Thyroid gland (tissue), 4 donors: ENCODE measurements around the gene MRPL44. TPM values are rescaled to one million over a fixed set of nuclear protein-coding genes. Genes with fewer than 3 reads are reported as not detected.

Source experiments
- DNase-seq, 2 donors: peaks; one replicate each; pipeline ENCODE4 v3.0.0-alpha.2; 2019
- H3K27ac ChIP-seq, 3 donors: fragments of 200-600 bp; sonication (generic); 1 replicate in 2 of 3; 2 replicates in 1 of 3; pipeline ENCODE4 v1.5.1; 2016 to 2019; ENCODE audit warnings: mild to moderate bottlenecking in 1 of 3, moderate library complexity in 1 of 3
- H3K27me3 ChIP-seq: fragments of 200-600 bp; sonication (generic); one replicate; pipeline ENCODE4 v1.5.1; 2019
- H3K36me3 ChIP-seq, 2 donors: fragments of 200-600 bp; sonication (generic); one replicate each; pipeline ENCODE4 v1.5.1; 2016 to 2019
- H3K4me1 ChIP-seq, 2 donors: fragments of 200-600 bp; sonication (generic); one replicate each; pipeline ENCODE4 v1.5.1; 2017 to 2019
- H3K4me3 ChIP-seq, 3 donors: fragments of 200-600 bp; sonication (generic); replicated peaks in 1 of 3; 1 replicate in 2 of 3; 2 replicates in 1 of 3; pipeline ENCODE4 v1.5.1; 2016; ENCODE audit warnings: mild to moderate bottlenecking in 1 of 3
- H3K9me3 ChIP-seq: fragments of 200-600 bp; sonication (generic); one replicate; pipeline ENCODE4 v1.5.1; 2017
- CTCF ChIP-seq, 6 experiments: fragments of 200-600 bp in 3 of 6; fragments of 450-650 bp in 3 of 6; sonication (generic) in 3 of 6; IDR thresholded peaks; one replicate each; pipeline ENCODE4 v1.5.1; 2016 to 2019; ENCODE audit warnings: antibody characterized with exemption in 6 of 6, mild to moderate bottlenecking in 2 of 6, inconsistent platforms in 1 of 6, moderate library complexity in 1 of 6
- POLR2A ChIP-seq, 2 donors: fragments of 450-650 bp; IDR thresholded peaks; one replicate each; pipeline ENCODE4 v1.6.1; 2017; ENCODE audit warnings: antibody characterized with exemption in 2 of 2, mild to moderate bottlenecking in 2 of 2, moderate library complexity in 1 of 2
- WGBS, 2 donors: methylation state at CpG; one replicate each; pipeline ENCODE4 v1.1.5; 2017; 5-methylcytosine and 5-hydroxymethylcytosine counted together
- intact Hi-C: fragments of 100-400 bp; cut with DNase I; formaldehyde crosslinking; loops from one replicate; pipeline ENCODE4 v1.15.1; 2023
- total RNA-seq, 4 donors: library from RNA; depleted of rRNA; stranded (reverse); fragments of >200 nt; gene quantifications; one replicate each; pipeline ENCODE4 v1.2.3, GENCODE V29; 2016

Gene MRPL44
- total RNA-seq, 4 donors from 2014 or later, result 18.4 to 27.1 (median 25.3) TPM

GRCh38 chr2:223969315-223969714 is 12.1 kb downstream of the MRPL44 start:
- intact Hi-C loops, result no loop called here
- no peak for DNase-seq
- 30 to 62% methylated on average over 2 to 3 of the region's 3 CpGs for WGBS, 2 donors
- peaks cover 13 to 21% of the 10 kb centered on the region in 2 donors for H3K36me3 ChIP-seq
- H3K4me3 ChIP-seq, result no peak overlapping the region
- H3K27me3 ChIP-seq, result no peaks in the 10 kb centered on the region
- no peak overlapping the region for H3K27ac ChIP-seq
- no peak for TF ChIP-seq CTCF (IDR thresholded peaks at IDR 0.05)
- no peak for TF ChIP-seq POLR2A (IDR thresholded peaks at IDR 0.05)
- no peaks in the 10 kb centered on the region for H3K9me3 ChIP-seq
- H3K4me1 ChIP-seq, result no peaks in the 10 kb centered on the region

GRCh38 chr2:223969856-223970255 is 12.6 kb downstream of the MRPL44 start:
- H3K4me1 ChIP-seq, result no peaks in the 10 kb centered on the region
- H3K9me3 ChIP-seq, result no peaks in the 10 kb centered on the region
- peaks cover 13 to 21% of the 10 kb centered on the region in 2 donors for H3K36me3 ChIP-seq
- DNase-seq, result no peak
- TF ChIP-seq POLR2A (IDR thresholded peaks at IDR 0.05) (no peak), CTCF (IDR thresholded peaks at IDR 0.05) (no peak)
- WGBS, 2 donors, result 97 to 100% methylated on average over 1 of the region's 1 CpG
- no peak overlapping the region for H3K27ac ChIP-seq
- H3K27me3 ChIP-seq, result no peaks in the 10 kb centered on the region
- intact Hi-C loops, result loop anchor here (5.0 kb wide), 1 partner anchor 317 kb away; no protein-coding TSS in a partner anchor
- no peak overlapping the region for H3K4me3 ChIP-seq

- intact Hi-C loops, result loop anchor here (5.0 kb wide), 1 partner anchor 317 kb away; no protein-coding TSS in a partner anchor
- Histone ChIP-seq H3K27ac (no peak overlapping the region), H3K4me3 (no peak overlapping the region), H3K27me3 (no peaks in the 10 kb centered on the region), H3K4me1 (no peaks in the 10 kb centered on the region), H3K9me3 (no peaks in the 10 kb centered on the region), H3K36me3 (peaks cover 13 to 21% of the 10 kb centered on the region in 2 donors)
- WGBS, 2 donors, result 65 to 67% methylated on average over 8 of the region's 8 CpGs
- DNase-seq, result peak; percentile 32 to 33
- TF ChIP-seq CTCF (IDR thresholded peaks at IDR 0.05) (peak; percentile 84 to 96 (median 92)), POLR2A (IDR thresholded peaks at IDR 0.05) (no peak)
Measured at GRCh38 chr2:223970343-223971128, 13.3 kb downstream of the MRPL44 start.

GRCh38 chr2:223971731-223972130 is 14.5 kb downstream of the MRPL44 start:
- no peak for DNase-seq
- intact Hi-C loops, result loop anchor here (5.0 kb wide), 1 partner anchor 316 kb away; no protein-coding TSS in a partner anchor
- H3K27ac ChIP-seq, result no peak overlapping the region
- no peak overlapping the region for H3K4me3 ChIP-seq
- TF ChIP-seq CTCF (IDR thresholded peaks at IDR 0.05) (no peak), POLR2A (IDR thresholded peaks at IDR 0.05) (no peak)
- H3K27me3 ChIP-seq, result no peaks in the 10 kb centered on the region
- no peaks in the 10 kb centered on the region for H3K4me1 ChIP-seq
- H3K36me3 ChIP-seq, result peaks cover 10 to 19% of the 10 kb centered on the region in 2 donors
- WGBS, 2 donors, result 91 to 92% methylated on average over 5 of the region's 5 CpGs
- no peaks in the 10 kb centered on the region for H3K9me3 ChIP-seq

- H3K36me3 ChIP-seq, result peaks cover 4 to 9% of the 10 kb centered on the region in 2 donors
- H3K27ac ChIP-seq, result no peak overlapping the region
- intact Hi-C loops, result loop anchor here (5.0 kb wide), 1 partner anchor 315 kb away; no protein-coding TSS in a partner anchor
- WGBS, 2 donors, result 81 to 85% methylated on average over 7 of the region's 7 CpGs
- H3K4me3 ChIP-seq, result no peak overlapping the region
- no peak for TF ChIP-seq POLR2A (IDR thresholded peaks at IDR 0.05)
- no peak for TF ChIP-seq CTCF (IDR thresholded peaks at IDR 0.05)
- no peaks in the 10 kb centered on the region for H3K9me3 ChIP-seq
- H3K4me1 ChIP-seq, result no peaks in the 10 kb centered on the region
- DNase-seq, result no peak
- no peaks in the 10 kb centered on the region for H3K27me3 ChIP-seq
Measured at GRCh38 chr2:223972656-223973102, 15.4 kb downstream of the MRPL44 start.
